ENCODE data around the gene ST6GAL1.

The ST6GAL1 gene

DNA sequence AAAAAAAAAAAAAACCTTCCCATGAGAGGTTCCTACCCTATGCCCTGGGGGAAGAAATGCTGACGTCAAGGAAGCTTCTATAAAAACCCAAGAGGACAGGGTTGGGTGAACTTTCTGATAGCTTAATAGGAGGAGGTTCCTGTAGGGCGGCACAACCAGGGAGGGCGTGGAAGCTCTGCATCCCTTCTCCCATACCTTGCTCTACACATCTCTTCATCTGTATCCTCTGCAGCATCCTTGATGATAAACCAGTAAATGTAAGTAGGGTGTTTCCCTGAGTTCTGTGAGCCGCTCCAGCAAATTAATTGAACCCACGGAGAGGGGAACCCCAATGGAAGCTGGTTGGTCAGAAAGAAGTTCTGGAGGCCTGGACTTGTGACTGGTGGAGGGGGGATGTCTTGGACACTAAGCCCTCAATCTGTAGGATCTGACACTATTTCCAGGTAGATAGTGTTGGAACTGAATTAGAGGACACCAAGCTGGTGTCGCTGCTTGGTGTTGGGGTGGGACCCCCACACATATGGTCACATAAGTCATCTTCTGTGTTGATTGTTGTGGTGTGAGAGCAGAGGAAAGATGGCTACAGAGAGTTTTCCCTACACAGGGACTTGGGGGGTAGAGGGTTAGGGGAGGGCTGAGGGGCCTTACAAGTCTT is 91.5 kb downstream of the ST6GAL1 start:
- TF ChIP-seq, protein P1, sequence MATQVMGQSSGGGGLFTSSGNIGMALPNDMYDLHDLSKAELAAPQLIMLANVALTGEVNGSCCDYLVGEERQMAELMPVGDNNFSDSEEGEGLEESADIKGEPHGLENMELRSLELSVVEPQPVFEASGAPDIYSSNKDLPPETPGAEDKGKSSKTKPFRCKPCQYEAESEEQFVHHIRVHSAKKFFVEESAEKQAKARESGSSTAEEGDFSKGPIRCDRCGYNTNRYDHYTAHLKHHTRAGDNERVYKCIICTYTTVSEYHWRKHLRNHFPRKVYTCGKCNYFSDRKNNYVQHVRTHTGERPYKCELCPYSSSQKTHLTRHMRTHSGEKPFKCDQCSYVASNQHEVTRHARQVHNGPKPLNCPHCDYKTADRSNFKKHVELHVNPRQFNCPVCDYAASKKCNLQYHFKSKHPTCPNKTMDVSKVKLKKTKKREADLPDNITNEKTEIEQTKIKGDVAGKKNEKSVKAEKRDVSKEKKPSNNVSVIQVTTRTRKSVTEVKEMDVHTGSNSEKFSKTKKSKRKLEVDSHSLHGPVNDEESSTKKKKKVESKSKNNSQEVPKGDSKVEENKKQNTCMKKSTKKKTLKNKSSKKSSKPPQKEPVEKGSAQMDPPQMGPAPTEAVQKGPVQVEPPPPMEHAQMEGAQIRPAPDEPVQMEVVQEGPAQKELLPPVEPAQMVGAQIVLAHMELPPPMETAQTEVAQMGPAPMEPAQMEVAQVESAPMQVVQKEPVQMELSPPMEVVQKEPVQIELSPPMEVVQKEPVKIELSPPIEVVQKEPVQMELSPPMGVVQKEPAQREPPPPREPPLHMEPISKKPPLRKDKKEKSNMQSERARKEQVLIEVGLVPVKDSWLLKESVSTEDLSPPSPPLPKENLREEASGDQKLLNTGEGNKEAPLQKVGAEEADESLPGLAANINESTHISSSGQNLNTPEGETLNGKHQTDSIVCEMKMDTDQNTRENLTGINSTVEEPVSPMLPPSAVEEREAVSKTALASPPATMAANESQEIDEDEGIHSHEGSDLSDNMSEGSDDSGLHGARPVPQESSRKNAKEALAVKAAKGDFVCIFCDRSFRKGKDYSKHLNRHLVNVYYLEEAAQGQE (IDR thresholded peaks at IDR 0.05; ENCODE audit: insufficient read depth in 1 of 2, low read depth in 2 of 2, low read length in 2 of 2): no peak
- TF ChIP-seq TAF1 (IDR thresholded peaks at IDR 0.05; ENCODE audit: borderline replicate concordance, insufficient read depth, low read length) (no peak), POLR2AphosphoS5 (IDR thresholded peaks at IDR 0.05; ENCODE audit: low read depth, low read length) (no peak), SIN3A (IDR thresholded peaks at IDR 0.05; ENCODE audit: borderline replicate concordance, insufficient read depth, low read length) (no peak), FOXP2 (optimal IDR thresholded peaks at IDR 0.05; ENCODE audit: borderline replicate concordance, extremely low read depth, extremely low read length, insufficient read depth) (no peak)

DNA sequence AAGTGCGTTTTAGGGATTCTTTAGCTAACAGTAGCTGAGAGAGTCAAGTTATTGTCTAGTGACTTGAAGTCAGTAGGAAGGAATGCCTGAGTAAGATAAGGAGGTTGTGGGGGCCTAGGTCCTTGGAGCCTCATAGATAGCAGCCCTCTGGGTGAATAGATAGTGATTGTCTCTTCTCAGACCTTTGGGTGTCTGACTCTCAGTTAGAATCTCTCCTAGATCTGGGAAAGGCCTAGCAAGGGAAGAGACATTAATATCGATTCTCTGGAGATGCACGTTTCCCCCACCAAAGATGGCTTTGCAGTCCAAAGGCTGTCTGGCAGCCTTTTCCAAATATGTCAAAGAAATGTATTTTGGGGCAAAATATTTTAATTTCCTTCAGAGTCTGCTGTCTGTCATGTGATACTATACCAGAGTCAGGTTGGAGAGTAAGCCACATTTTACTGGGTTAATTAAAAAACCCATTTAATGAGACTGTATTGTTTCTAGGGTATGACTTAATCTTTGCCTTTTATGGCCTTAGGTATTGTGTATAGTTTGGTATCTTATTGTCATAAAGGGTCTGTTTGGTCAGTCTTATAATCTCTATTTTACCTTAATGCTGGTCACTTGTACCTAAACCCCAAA is 92.2 kb downstream of the ST6GAL1 start:
- TF ChIP-seq TAF1 (IDR thresholded peaks at IDR 0.05; ENCODE audit: borderline replicate concordance, insufficient read depth, low read length) (no peak), SIN3A (IDR thresholded peaks at IDR 0.05; ENCODE audit: borderline replicate concordance, insufficient read depth, low read length) (no peak)

DNA sequence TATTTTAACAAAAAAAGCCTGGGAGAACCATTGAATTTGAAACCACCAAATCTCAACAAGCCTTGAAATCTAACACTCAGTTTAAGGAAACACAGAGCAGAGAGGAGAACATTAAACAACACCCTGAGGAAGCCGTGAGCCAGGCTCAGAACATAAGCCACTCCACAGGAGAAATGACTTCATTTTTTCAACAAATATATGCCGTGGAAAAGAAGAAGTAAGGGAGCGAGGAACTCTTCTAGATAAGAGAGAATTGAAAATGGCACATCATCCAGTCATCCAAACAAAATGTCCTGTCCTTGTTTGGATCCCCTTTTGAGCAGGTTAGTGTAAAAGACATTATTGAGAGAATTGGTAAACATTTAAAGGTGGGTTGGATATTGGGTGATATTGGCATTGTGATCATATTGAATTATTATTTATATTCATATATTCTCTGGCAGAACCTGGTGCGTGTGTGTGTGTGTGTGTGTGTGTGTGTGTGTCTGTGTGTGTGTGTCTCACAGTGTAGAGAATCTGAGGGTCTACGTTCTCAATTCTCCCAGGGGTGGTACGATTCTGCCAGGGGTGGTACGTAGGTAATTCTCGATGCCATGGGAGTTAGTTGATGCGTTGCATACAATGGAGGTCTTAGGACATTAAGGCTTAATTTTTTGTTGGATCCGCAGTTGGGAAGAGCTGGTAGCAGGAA is 94.4 kb downstream of the ST6GAL1 start:
- TF ChIP-seq, protein P1 (IDR thresholded peaks at IDR 0.05; ENCODE audit: insufficient read depth in 1 of 2, low read depth in 2 of 2, low read length in 2 of 2): no peak
- TF ChIP-seq FOXP2 (optimal IDR thresholded peaks at IDR 0.05; ENCODE audit: borderline replicate concordance, extremely low read depth, extremely low read length, insufficient read depth): no peak
- no peak for TF ChIP-seq TAF1 (IDR thresholded peaks at IDR 0.05; ENCODE audit: borderline replicate concordance, insufficient read depth, low read length)
- no peak for TF ChIP-seq POLR2AphosphoS5 (IDR thresholded peaks at IDR 0.05; ENCODE audit: low read depth, low read length)
- TF ChIP-seq SIN3A (IDR thresholded peaks at IDR 0.05; ENCODE audit: borderline replicate concordance, insufficient read depth, low read length): no peak

DNA sequence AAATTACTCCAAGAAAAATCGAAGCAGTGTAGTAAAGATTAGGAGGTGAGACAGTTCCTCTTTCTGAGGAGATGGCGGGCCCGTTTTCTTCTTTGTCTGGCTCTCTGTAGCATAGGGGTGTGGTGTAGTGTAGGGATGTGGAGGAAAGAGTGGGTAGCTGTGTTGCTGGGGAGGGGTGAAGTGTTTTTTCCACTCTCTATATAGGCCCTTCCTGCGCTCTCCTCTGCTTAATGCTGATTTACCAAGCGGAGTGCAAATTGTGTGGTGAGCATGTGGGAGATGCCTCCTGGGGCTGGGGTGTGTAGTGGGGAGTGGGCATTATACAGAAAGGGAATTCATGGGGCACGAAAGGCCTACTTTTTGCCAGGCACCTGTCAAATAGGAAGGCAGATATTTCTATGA is 94.9 kb downstream of the ST6GAL1 start:
- TF ChIP-seq FOXP2 (optimal IDR thresholded peaks at IDR 0.05; ENCODE audit: borderline replicate concordance, extremely low read depth, extremely low read length, insufficient read depth) (no peak), TAF1 (IDR thresholded peaks at IDR 0.05; ENCODE audit: borderline replicate concordance, insufficient read depth, low read length) (no peak), POLR2AphosphoS5 (IDR thresholded peaks at IDR 0.05; ENCODE audit: low read depth, low read length) (no peak), SIN3A (IDR thresholded peaks at IDR 0.05; ENCODE audit: borderline replicate concordance, insufficient read depth, low read length) (no peak)
- TF ChIP-seq, protein P1 (IDR thresholded peaks at IDR 0.05; ENCODE audit: insufficient read depth in 1 of 2, low read depth in 2 of 2, low read length in 2 of 2): no peak

DNA sequence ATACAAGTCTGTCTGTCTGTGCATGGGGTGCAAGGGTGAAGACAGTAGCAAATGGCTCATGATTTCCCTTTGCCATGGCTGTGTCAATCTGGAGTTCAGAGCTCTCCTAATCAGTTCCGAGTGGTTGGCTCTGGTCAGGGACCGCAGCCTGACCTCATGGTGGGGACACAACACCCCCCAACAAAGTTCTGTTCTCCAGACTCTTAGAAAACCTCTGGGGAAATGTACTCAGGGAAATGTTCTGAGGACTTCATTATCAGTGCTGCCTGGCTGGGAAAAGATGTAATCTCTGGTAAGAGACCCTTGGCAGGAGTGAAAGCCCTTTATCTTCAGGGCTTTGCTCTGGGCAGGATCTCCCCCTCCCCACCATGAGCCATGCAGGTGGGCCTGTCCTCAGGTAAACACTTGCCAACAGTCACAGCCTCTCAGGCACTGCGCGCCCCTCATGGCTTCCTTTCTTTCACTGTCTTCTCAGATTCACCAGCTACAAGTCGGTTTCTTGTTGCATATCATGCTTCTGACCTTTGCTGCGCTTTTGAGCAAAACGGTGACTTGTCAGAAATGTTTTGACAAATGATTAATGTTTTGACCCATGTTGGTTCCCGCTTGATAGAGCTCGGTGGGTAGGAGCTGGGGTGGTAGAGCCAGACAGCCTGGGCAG is 95.5 kb downstream of the ST6GAL1 start:
- no peak for TF ChIP-seq TAF1 (IDR thresholded peaks at IDR 0.05; ENCODE audit: borderline replicate concordance, insufficient read depth, low read length)
- TF ChIP-seq SIN3A (IDR thresholded peaks at IDR 0.05; ENCODE audit: borderline replicate concordance, insufficient read depth, low read length): no peak
- no peak for TF ChIP-seq FOXP2 (optimal IDR thresholded peaks at IDR 0.05; ENCODE audit: borderline replicate concordance, extremely low read depth, extremely low read length, insufficient read depth)
- TF ChIP-seq, protein P1 (IDR thresholded peaks at IDR 0.05; ENCODE audit: insufficient read depth in 1 of 2, low read depth in 2 of 2, low read length in 2 of 2): no peak
- TF ChIP-seq POLR2AphosphoS5 (IDR thresholded peaks at IDR 0.05; ENCODE audit: low read depth, low read length): no peak

Data from PFSK-1 (cell line).